Loucy (cell line): Measurements from ENCODE around the gene SH3TC2.

Experiments
- H2AFZ ChIP-seq: fragments of 200-600 bp; sonication (generic); 2 replicates; pipeline ENCODE4 v1.6.0; 2016; ENCODE audit warnings: antibody characterized with exemption, mild to moderate bottlenecking, low read length, moderate library complexity
- H3F3A ChIP-seq: fragments of 200-600 bp; 2 replicates; pipeline ENCODE4 v1.6.0; 2016; ENCODE audit warnings: antibody characterized with exemption, low read depth, mild to moderate bottlenecking
- H3K27me3 ChIP-seq: fragments of 200-600 bp; sonication (generic); 2 replicates; pipeline ENCODE4 v1.6.1; 2014; ENCODE audit warnings: low read length, mild to moderate bottlenecking; ENCODE audit not compliant: insufficient read depth, poor library complexity, severe bottlenecking
- H3K36me3 ChIP-seq: fragments of 200-600 bp; sonication (generic); 2 replicates; pipeline ENCODE4 v1.6.1; 2016; ENCODE audit warnings: low read length; ENCODE audit not compliant: insufficient read depth
- H3K4me1 ChIP-seq: fragments of 200-600 bp; sonication (generic); 2 replicates; pipeline ENCODE4 v1.5.1; 2014; ENCODE audit warnings: low read length, mild to moderate bottlenecking; ENCODE audit not compliant: insufficient read depth, poor library complexity, severe bottlenecking
- H3K4me2 ChIP-seq: fragments of 200-600 bp; sonication (generic); 2 replicates; pipeline ENCODE4 v1.6.0; 2014; ENCODE audit warnings: antibody characterized with exemption, low read length, low read depth, mild to moderate bottlenecking; ENCODE audit not compliant: poor library complexity, severe bottlenecking
- H3K4me3 ChIP-seq: fragments of 200-600 bp; sonication (generic); 2 replicates; pipeline ENCODE4 v1.5.1; 2014; ENCODE audit warnings: low read length, mild to moderate bottlenecking, mixed read lengths; ENCODE audit not compliant: poor library complexity, severe bottlenecking
- H3K79me2 ChIP-seq: fragments of 200-600 bp; sonication (generic); 2 replicates; pipeline ENCODE4 v1.6.1; 2014; ENCODE audit warnings: low read length; ENCODE audit not compliant: insufficient read depth
- H3K9ac ChIP-seq: fragments of 200-600 bp; sonication (generic); 2 replicates; pipeline ENCODE4 v1.6.0; 2014; ENCODE audit warnings: mild to moderate bottlenecking, low read depth, low read length, moderate library complexity; ENCODE audit not compliant: poor library complexity, severe bottlenecking
- H3K9me2 ChIP-seq: fragments of 200-600 bp; sonication (generic); replicated peaks from 2 replicates; pipeline ENCODE4 v1.6.1; 2016; ENCODE audit warnings: low read depth, low read length, mixed read lengths
- H3K9me3 ChIP-seq: fragments of 200-600 bp; sonication (generic); 2 replicates; pipeline ENCODE4 v1.6.1; 2014; ENCODE audit warnings: mild to moderate bottlenecking, antibody characterized with exemption, low read length, low read depth; ENCODE audit not compliant: insufficient read depth
- H4K20me1 ChIP-seq: fragments of 200-600 bp; sonication (generic); 2 replicates; pipeline ENCODE4 v1.6.0; 2014; ENCODE audit warnings: antibody characterized with exemption, low read length, mild to moderate bottlenecking; ENCODE audit not compliant: insufficient read depth, poor library complexity, severe bottlenecking
- EZH2phosphoT487 ChIP-seq: fragments of 200-600 bp; IDR thresholded peaks from 2 replicates; pipeline ENCODE4 v1.6.1; 2018; ENCODE audit warnings: antibody characterized with exemption, mild to moderate bottlenecking, moderate library complexity, borderline replicate concordance
- TF ChIP-seq, protein P1 (sequence below): fragments of 200-600 bp; sonication (generic); conservative IDR thresholded peaks from 2 replicates; pipeline ENCODE4 v1.5.1; 2014; ENCODE audit warnings: mild to moderate bottlenecking, antibody characterized with exemption, low read length

SH3TC2 gene

GRCh38 chr5:148976569-148977381, 86.1 kb downstream of the SH3TC2 start:
- Histone ChIP-seq H3K36me3 (no peaks in the 10 kb centered on the region), H3K9me2 (no peaks in the 10 kb centered on the region), H3K4me2 (no peak overlapping the region), H3K4me1 (peaks cover 9% of the 10 kb centered on the region), H3K27me3 (no peaks in the 10 kb centered on the region), H3K9me3 (no peaks in the 10 kb centered on the region), H4K20me1 (no peaks in the 10 kb centered on the region), H3K9ac (no peak overlapping the region), H3F3A (no peaks in the 10 kb centered on the region), H2AFZ (no peak overlapping the region), H3K4me3 (no peak overlapping the region), H3K79me2 (no peaks in the 10 kb centered on the region)
- TF ChIP-seq, protein P1, sequence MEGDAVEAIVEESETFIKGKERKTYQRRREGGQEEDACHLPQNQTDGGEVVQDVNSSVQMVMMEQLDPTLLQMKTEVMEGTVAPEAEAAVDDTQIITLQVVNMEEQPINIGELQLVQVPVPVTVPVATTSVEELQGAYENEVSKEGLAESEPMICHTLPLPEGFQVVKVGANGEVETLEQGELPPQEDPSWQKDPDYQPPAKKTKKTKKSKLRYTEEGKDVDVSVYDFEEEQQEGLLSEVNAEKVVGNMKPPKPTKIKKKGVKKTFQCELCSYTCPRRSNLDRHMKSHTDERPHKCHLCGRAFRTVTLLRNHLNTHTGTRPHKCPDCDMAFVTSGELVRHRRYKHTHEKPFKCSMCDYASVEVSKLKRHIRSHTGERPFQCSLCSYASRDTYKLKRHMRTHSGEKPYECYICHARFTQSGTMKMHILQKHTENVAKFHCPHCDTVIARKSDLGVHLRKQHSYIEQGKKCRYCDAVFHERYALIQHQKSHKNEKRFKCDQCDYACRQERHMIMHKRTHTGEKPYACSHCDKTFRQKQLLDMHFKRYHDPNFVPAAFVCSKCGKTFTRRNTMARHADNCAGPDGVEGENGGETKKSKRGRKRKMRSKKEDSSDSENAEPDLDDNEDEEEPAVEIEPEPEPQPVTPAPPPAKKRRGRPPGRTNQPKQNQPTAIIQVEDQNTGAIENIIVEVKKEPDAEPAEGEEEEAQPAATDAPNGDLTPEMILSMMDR = no peak
- no peak for TF ChIP-seq EZH2phosphoT487

DNA sequence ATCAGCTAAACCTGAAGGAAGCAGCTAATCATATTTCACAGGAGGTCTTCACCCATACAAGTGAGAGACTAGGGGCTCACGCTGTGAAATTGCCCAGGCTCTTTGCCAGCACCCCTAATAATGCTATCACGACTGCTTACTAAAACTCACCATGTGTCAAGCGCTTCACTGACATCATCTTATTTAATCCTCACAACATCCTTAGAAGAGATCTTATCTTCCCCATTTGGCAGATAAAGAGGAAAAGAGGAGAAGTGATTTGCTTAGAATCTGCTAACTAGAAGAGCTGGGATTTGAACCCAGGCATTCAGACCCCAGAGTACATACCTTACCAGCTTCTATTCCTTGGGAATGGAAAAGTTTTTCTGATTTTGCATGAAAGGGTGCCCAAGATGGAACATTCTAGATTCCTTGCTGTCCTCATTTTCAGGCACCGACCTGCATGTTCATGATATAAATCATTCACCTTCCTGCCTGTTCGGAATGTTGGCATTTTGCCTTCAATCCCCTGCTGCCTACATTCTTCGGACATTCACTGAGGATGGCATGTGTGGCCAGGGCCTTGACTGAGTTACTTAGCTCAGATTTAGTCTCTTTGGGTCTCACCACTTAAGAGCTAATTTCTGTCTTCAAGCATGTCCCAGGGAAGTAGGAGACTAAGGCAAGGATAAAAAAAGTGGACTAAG, 88.1 kb downstream of the SH3TC2 start:
- Histone ChIP-seq H3K27me3 (no peaks in the 10 kb centered on the region), H3K9me3 (no peaks in the 10 kb centered on the region), H3K9me2 (no peaks in the 10 kb centered on the region), H3K36me3 (no peaks in the 10 kb centered on the region), H3K4me1 (peaks cover 9% of the 10 kb centered on the region), H3K9ac (no peak overlapping the region), H4K20me1 (no peaks in the 10 kb centered on the region), H3K4me3 (no peak overlapping the region), H2AFZ (no peak overlapping the region), H3F3A (no peaks in the 10 kb centered on the region), H3K79me2 (no peaks in the 10 kb centered on the region), H3K4me2 (no peak overlapping the region)
- TF ChIP-seq, protein P1 = no peak
- no peak for TF ChIP-seq EZH2phosphoT487

GRCh38 chr5:148973455-148973854, 89.4 kb downstream of the SH3TC2 start:
- no peaks in the 10 kb centered on the region for H3K36me3 ChIP-seq
- no peak overlapping the region for H3K9ac ChIP-seq
- H3K4me1 ChIP-seq = peaks cover 9% of the 10 kb centered on the region
- no peak overlapping the region for H2AFZ ChIP-seq
- no peaks in the 10 kb centered on the region for H3K9me2 ChIP-seq
- no peaks in the 10 kb centered on the region for H3K9me3 ChIP-seq
- no peaks in the 10 kb centered on the region for H3F3A ChIP-seq
- H3K4me3 ChIP-seq = no peak overlapping the region
- no peaks in the 10 kb centered on the region for H3K27me3 ChIP-seq
- H3K79me2 ChIP-seq = no peaks in the 10 kb centered on the region
- H4K20me1 ChIP-seq = no peaks in the 10 kb centered on the region
- H3K4me2 ChIP-seq = no peak overlapping the region
- TF ChIP-seq EZH2phosphoT487 = no peak
- TF ChIP-seq, protein P1 = no peak
